Vagina (tissue), 2 donors: ENCODE data around the gene CLCN6.

Source experiments
- CTCF ChIP-seq, 3 experiments: fragments of 450-650 bp in 2 of 3; fragments of 200-600 bp in 1 of 3; sonication (generic) in 1 of 3; IDR thresholded peaks; one replicate each; pipeline ENCODE4 v1.5.1; 2017 to 2019; ENCODE audit warnings: antibody characterized with exemption in 3 of 3, mild to moderate bottlenecking in 2 of 3, moderate library complexity in 2 of 3
- POLR2A ChIP-seq, 2 donors: fragments of 450-650 bp; IDR thresholded peaks; one replicate each; pipeline ENCODE4 v1.6.1; 2017; ENCODE audit warnings: antibody characterized with exemption in 2 of 2, mild to moderate bottlenecking in 2 of 2, moderate library complexity in 2 of 2
- POLR2AphosphoS5 ChIP-seq, 2 donors: sonication (generic); formaldehyde crosslinking; IDR thresholded peaks; one replicate each; pipeline ENCODE4 v1.9.0; 2017; ENCODE audit warnings: antibody characterized with exemption in 2 of 2, mild to moderate bottlenecking in 2 of 2, low read depth in 1 of 2; ENCODE audit not compliant: insufficient read depth in 1 of 2

DNA sequence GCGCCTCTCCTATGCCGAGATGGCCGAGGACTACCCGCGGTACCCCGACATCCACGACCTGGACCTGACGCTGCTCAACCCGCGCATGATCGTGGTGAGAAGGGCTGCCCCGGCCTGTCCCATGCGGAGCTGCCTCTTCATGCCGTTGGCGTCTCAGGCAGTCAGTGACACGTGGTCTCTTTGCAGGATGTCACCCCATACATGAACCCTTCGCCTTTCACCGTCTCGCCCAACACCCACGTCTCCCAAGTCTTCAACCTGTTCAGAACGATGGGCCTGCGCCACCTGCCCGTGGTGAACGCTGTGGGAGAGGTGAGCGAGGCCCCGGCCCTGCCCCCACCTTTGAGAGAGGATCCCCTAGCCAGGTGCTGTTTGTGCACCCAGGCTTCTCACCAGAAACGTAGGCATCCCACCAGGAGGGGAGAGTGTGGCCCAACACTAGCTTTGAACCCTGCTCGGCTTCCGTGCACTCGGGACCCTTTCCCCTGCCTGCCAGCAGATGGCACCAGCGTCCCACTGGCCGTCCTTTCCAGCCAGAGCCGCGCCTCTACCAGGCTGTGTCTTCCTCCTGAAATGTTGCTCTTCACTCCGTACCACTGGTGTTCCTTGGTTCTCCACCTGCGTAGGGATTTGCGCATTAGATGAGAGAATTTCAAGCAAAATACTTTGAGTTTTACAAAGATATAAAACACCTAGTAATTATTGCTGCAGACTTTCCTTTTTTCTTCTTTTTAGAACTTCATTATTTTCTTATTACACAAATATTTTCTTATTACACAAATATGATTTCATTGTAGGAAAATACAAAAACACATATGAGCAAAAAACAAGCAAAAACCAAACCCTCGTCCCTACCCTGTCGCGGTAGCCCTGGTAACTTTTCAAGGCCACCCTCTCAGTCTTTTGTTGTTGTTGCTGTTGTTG lies 32.6 kb downstream of the CLCN6 start:
- TF ChIP-seq CTCF (IDR thresholded peaks at IDR 0.05) (peak; percentile 83 to 95 (median 84)), POLR2AphosphoS5 (IDR thresholded peaks at IDR 0.05; ENCODE audit: insufficient read depth in 1 of 2, low read depth in 1 of 2) (peak in 1 of 2 donors; percentile 43), POLR2A (IDR thresholded peaks at IDR 0.05) (no peak)
